Gastroesophageal sphincter (tissue), 3 donors: ENCODE results near the gene DCC.

Source experiments
- CTCF ChIP-seq, 4 experiments: fragments of 200-600 bp in 2 of 4; fragments of 450-650 bp in 2 of 4; sonication (generic) in 1 of 4; IDR thresholded peaks; one replicate each; pipeline ENCODE4 v1.5.1; 2017 to 2019; ENCODE audit warnings: antibody characterized with exemption in 4 of 4, mild to moderate bottlenecking in 2 of 4, moderate library complexity in 2 of 4
- POLR2A ChIP-seq, 2 donors: fragments of 450-650 bp; IDR thresholded peaks; one replicate each; pipeline ENCODE4 v1.6.1; 2017; ENCODE audit warnings: antibody characterized with exemption in 2 of 2, mild to moderate bottlenecking in 2 of 2, moderate library complexity in 1 of 2
- POLR2AphosphoS5 ChIP-seq: sonication (generic); formaldehyde crosslinking; IDR thresholded peaks from one replicate; pipeline ENCODE4 v1.6.1; 2017; ENCODE audit warnings: antibody characterized with exemption

GRCh38 chr18:53534203-53534602 lies 1194.2 kb downstream of the DCC start:
- no peak for TF ChIP-seq POLR2AphosphoS5
- TF ChIP-seq POLR2A (IDR thresholded peaks at IDR 0.05), result no peak
- TF ChIP-seq CTCF (IDR thresholded peaks at IDR 0.05), result no peak
